GM19395 (cell line): Measurements from ENCODE around the gene IL1R1.

Experiments
- ATAC-seq: cut with Tn5 transposase; IDR thresholded peaks from one replicate; pipeline ENCODE4 v1.9.1; 2021; ENCODE audit warnings: mild to moderate bottlenecking, moderate library complexity; ENCODE audit not compliant: unreplicated experiment

The IL1R1 gene

DNA sequence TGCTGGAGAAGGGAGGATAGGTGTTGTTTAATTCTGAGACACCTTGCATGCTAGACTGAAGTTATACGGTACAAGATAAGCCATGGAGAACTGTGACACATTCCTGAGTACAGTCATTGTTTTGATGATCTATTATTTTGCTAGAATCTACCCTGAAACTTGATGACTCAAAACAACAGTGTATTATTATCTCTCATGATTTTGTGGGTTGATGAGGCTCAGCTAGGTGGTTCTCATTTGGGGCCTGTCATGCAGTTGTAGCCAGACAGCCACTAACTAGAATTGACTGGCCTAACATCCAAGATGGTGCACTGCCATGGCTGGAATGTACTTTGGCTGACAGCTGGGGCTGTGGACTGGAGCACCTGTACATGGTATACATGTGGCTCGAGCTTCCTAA, 5.4 kb upstream of the IL1R1 start:
- ATAC-seq = no peak

DNA sequence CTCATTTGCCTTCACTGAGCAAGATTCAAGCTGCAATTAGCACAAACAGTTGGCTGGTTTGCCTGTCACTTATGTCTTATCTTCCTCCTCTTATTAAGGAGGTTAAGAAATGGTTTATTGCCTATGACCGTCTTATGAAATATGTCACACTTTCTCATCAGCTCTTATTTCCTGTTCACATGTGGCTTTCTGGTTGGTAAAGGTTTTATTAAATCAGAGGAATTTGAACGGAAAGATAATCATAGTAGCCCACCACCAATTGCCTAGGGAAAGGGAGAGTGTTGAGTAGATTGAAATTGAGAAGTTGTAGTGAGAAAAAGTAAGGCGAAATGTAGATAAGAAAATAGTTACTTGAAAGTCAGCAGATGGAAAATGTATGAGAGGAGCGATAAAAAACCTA, 4.2 kb upstream of the IL1R1 start:
- ATAC-seq = no peak

DNA sequence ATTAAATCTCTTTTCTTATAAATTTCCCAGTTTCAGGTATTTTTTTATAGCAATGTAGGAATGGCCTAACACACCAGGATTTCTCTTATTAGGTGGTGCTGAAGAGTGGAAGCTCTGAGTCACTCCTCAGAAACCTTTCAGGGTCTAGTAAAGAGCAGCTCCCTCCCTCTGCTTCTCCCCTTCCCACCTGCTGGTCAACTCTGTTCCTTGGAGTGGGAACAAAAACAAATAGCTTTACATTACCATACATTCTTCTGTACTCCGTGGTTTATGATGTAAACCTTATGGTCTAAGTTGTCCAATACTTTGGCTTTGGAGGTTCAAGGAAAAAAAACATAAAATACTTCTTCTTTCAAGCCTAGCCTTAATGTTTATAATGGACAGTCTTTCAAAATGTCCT, 2.7 kb upstream of the IL1R1 start:
- no peak for ATAC-seq

DNA sequence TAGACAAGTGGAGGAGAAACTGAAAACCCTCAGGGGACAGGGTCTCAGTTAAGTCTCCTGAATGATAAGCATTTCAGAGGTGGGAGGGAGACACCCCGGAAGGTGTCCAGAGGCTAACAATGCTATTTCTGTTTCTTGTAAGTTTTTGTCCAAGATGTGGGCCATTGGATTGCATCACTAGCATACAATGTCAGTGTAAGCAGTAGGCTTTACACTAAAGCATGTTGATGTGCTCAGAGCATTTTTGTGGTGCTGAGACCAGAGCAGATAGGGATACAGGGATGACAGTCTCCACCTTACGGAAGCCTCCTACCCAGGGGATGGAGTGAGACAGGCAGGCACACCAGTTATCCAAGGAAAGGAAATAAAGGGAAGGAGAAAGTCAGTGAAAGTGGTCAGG, 2.2 kb upstream of the IL1R1 start:
- ATAC-seq = no peak

DNA sequence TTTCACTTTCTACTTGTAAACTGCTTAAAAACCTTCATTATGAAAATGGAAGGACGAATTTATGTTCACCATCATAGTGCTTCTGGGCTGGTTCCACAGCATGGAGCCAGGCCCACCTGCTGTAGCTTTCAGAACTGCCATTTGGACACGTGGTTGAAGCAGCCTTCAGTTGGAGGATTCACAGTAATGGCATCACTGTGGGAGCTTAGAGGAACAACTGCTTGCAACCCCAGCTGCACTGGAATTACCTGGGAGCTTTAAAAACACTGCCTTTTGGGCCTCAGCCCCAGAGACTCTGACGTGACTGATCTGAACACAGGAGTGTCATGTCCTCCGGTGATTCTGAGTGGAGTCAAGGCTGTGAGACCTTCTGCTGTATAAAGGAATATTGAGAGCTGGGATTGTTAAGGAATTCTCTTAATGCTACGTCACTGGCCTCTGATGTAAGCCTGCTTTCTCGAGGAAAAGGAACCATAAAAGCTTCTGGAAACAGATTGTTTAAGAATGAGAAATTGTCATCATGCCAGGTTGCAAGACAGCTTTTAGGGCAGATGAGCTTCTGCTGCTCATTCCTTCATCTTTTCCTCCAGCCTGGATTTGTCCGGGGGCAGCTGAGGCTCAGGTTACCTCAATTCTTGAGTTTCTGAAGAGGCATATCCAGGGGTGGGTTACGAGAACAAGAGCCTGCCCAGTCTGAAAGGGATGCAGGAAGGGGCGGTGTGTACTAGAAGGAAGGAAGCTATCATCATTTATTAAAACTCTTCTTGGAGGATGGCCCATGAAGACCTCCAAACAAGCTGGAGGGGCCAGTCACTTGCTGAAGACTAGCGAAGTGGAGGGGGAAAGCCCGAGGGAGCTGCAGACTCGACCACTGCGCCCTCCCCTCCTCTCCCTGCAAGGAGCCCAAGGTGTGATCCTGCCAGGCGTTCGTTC, 1.3 kb upstream of the IL1R1 start:
- ATAC-seq = no peak

DNA sequence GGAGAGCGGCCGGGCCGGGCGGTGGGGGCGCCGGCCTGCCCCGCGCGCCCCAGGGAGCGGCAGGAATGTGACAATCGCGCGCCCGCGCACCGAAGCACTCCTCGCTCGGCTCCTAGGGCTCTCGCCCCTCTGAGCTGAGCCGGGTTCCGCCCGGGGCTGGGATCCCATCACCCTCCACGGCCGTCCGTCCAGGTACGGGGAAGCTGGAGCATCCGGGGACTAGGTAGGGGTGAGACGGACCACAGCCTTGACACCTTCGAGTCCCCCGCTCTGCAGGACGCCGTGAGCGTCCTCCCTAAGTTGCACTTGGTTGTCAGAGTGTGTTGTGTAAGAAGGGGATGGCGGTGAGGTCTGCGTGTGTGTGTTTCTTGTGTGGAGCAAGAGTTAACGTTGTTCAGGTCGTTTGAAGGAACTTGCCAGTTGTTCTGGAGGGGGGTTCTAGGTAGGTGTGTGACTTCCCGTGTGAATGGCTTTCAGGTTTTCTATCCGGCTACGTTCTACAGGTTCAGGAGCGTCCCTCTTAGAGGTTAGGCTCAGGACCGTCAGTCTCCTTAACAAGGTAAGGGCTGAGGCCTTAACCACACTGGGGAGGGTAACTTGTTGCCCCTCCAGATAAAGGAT, 393 bp downstream of the IL1R1 start:
- no peak for ATAC-seq

DNA sequence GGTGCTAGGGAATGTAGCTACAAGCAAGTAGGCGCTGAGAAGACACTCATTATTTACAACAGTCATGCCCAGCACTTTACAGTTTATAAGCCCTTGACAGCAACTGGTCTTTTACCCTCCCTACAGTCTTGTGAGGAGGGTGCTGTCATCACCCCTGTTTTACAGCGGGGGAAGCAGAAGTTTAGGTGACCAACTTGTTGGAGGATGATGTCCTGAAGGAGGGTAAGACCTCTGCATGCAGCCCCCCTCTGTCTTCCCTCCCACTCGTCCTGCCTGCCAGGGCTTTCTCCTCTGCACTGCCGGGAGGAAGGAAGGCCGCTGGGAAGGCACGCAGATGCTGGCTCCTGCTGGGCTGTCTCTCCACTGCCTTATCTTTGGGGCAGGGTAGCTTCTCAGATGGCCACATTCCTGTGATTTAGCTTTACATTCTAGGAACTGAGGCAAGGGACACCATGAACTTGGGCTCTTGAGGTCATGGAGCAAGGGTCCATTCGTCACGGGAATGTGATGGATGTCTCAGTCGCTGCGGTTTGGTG, 972 bp downstream of the IL1R1 start:
- no peak for ATAC-seq

DNA sequence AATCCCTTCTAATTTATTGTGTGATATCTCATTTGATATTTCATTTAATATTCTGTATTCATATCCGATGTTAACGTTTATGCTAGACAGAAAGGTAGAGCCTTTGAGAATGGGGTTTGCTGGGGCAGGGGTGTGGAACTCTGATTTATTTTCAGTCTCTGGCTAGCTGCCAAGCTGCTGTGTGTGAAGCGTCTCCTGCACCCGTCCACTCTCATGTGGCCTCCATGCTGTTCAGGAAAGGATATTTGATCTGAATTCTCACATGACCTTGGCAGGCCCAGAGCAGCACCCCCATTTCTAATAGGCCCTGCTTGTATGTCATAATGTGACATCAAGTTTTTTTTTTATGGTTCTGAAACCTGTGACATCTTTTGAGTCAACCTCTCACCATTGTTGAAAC, 1.6 kb downstream of the IL1R1 start:
- no peak for ATAC-seq

DNA sequence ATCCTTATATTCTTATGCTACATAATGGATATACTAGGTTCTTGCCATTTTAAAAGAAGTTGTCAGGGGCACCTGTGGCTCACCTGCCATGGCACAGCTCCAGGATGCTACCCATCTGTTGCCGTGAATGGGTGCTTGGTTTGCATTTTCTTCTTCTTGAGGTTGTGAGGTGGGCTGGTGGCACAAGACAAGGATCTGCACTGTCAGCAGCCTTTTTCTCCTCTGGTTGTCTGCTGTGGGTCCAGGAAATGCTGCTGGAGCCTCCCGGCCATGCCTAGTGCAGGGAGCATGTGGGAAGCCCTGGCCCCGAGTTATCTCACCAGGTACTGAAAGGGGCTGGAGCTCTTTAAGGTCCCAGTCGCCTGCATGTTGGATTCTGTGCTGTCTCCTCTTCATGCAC, 2.6 kb downstream of the IL1R1 start:
- ATAC-seq = no peak

DNA sequence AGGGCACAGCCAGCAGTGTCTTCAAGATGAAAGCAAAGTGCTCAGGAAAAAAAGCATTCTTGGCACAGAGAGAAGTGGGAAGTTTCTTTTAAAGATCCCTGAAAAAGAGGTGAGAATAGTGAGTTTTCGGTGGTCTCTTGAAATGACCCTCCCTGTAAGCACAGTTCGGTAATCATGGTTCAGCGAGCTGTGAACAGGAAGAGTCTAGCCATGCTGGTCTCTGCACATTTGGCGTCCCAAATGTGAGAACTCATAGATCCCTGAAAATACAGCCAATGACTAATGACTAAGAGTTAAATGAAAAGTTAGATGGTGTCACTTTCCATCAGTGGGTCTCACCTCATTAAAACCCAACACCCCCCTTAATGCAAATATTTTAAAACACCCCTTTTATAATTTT, 3.4 kb downstream of the IL1R1 start:
- ATAC-seq = no peak

DNA sequence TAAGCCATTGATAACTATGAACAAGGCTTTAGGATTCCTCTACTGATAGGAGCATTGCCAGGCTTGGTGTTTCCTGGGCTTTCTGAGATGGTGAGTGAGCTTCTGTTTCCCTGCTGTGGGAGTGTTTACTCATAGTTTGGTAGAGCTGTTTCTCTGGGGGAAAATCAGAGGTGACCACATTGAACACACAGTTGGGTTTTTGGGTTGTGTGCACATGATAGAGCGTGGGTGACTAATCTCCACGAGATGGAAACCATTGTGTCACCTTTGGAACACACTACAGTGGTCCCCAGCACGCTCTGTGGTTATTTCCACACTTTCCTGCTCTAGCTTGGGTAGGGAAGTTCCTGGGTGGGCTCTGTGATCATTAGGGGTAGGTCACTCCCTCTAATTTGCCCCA, 5.4 kb downstream of the IL1R1 start:
- no peak for ATAC-seq

DNA sequence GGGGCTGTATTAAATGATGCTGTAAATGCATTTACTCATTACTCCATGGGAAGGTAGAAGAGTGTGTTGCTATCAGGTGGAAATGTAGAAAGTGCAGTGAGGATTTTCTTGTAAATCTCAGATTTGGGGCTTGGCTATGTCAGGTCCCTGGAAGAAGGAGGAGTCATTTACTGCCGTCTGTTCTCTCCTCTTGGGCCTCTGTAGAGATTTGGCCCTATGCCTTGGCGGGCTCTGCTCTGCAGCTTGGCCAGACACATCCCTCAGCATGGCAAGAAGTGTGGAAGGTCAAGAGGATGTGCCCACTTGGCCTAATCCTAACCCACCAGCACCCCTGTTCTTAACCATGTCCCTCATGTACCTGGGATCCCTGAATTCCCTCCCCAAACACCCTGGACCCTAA, 6.7 kb downstream of the IL1R1 start:
- no peak for ATAC-seq

DNA sequence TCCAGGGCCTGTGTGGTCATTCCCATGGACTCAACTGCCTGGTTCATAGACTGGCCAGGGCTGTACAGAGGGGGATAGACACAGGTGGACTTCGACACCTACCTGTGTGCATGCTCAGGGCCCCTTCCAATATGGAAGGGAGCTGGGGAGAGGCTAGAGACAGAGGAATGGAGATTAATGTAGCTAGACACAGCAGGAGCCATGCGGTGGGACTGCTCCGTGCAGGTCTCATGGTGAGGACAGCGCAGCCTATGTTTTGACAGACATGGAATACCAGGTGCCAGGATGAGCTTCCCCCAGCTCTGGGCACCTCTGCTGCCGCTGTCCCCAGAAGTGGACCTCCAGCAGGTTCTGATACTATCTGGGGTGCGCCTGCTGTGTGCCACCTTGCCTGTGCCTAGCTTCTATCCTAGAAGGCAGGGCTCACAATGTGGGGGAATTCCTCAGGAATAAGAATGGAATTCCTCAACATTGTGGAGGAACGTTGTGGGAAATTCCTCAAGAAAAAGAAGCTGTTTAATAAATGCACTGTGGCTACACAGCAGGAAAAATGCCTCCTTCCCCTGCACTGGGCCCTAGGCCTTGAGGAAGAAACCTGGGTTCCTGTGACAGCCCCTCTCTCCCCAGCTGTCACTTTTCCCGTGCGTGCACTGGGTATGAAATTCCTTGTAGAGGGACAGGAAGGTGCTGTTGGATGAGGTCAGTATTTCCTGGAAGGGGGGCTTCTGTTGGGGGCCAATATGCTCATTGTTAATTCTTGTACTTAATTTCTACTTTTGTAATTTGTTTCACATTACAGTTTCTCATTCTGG, 7.3 kb downstream of the IL1R1 start:
- no peak for ATAC-seq

DNA sequence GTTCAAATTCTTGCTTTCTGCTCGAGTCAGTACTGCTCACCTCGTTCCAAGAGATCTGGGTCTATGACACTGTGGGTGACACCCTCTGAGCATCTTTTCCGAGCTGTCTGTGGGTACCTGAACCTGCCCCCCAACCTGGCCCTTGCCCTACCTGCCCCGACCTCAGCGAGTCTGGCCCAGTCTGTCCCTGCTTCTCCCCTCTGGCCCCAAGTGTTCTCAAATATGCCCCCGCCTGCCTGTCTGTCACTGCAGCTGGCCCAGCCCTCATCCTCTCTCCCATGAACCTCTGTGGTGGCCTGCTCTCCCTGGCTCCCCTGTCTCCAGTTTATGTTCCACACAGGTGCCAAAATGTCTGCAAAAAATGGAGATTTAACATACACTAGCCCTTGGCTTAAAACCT, 11.8 kb downstream of the IL1R1 start:
- no peak for ATAC-seq

DNA sequence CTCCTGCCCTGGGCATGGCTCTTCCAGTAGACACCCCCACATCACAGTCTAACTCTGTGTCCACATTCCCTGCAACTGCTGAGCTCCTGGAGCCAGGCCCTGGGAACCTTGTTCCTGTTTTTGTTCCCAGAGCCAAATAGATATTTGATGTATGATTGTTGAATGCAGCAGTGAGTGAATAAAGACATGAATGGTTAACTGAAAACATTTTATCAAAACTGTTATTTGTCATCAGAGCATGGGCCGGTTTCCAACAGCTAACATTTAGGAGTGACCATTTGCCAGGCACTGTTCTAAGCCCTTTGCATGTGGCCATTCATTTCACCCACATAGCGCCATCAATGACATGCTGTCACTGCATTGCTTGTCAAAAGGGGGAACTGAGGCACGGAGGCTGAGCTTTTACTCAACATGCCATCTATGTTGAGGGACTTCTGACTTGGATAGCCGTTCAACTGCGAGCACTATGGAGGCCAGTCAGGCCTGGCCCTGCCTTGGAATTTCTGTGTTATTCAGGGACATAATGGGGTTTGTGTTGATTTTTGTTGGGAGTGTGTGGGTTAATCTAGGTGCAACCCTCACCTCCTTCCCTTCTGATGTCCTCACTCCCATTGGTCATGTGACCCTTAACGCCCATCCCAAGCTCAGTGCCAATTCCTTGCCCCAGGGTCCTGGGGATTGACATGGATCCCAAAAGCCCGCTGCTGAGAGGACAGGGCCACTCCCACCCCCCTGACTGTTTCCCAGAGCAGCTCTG, 12.6 kb downstream of the IL1R1 start:
- no peak for ATAC-seq

DNA sequence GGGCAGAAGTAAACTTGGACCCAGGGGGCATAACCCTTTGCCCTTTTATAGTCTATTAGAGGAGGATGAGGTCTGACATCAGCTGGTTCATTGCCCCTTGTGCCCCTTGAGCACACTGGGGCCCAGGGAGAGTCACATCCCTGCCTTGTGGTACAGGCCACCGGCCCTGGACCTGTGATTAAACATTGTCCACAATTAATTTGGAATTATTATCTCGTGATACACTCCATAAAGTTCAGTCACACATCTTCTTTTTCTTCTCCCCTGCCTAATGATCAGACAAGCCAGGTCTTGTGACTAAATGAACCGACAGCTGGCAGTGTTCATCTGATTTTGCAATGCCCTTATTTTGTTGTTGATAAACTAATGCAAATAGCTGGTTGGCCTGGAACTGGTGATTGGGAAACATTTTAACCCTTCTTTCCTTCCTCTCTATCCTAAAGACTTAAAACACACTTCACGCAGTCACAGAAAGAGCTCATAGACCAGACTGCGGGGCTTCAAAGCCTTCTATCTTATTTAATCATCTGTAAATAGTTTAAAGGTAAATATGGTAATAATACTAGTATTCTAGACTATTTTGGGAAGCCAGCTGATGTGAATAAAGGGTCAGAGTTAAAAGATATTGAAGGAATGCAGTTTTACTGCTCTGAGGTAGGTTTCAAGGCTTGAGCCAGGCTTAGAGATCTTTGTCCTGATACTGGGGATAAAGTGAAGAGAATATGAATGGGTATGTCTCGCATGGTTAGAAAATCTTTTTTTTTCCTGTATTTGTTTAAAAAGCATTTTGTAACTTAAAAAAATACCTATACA, 13.4 kb downstream of the IL1R1 start:
- no peak for ATAC-seq

DNA sequence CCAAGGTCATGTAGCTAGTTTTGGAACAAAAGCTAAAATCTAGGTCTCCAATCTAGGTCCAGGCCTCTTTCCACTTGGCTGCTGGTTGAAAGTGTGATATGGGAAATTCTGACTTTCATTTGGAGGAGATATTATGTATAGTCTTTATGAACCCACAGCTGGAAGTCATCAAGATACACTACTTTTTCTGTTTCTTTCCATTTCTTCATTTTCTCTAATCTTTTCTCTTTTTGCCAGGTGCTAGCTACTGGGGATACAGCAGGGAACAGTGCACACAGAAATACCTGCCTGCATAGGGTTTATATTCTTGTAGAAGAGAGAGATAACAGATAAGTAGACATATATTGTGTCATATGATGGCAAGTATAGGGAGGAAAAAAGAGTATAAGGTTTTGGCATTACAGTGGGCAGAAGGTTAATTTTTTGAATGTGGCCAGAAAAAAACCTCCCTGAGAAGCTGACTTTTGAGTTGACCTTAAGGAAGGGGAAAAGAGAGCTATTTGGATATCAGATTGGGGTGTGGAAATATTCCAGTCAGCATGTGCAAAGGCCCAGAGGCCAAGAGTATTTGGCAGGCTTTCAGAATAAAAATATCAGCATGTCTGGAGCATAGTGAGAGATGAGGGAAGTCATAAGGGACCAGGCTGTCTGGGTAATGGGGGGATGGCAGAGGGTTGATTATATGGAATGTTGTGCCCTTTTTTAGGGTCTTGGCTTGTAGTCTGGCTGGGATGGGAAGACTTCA, 15.6 kb downstream of the IL1R1 start:
- ATAC-seq = no peak

DNA sequence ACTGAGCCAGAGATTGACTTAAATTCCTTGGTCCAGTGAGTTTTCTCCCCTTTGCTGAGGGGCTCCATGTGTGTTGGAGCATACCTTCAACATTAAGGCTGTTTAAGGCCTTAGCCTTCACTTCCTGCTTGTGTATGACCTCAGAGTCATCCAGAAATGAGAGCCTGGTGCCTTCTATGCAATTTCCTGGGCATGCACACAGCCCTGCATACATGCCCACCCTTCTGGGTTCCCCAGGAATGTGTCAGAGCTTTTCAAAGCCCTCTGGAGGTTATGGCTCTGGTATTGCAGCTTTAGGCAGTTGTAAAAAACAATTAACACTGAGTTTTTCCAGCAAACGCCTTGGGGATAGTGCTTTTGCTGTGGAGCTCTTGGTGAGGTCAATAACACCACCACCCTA, 16.7 kb downstream of the IL1R1 start:
- ATAC-seq = no peak

DNA sequence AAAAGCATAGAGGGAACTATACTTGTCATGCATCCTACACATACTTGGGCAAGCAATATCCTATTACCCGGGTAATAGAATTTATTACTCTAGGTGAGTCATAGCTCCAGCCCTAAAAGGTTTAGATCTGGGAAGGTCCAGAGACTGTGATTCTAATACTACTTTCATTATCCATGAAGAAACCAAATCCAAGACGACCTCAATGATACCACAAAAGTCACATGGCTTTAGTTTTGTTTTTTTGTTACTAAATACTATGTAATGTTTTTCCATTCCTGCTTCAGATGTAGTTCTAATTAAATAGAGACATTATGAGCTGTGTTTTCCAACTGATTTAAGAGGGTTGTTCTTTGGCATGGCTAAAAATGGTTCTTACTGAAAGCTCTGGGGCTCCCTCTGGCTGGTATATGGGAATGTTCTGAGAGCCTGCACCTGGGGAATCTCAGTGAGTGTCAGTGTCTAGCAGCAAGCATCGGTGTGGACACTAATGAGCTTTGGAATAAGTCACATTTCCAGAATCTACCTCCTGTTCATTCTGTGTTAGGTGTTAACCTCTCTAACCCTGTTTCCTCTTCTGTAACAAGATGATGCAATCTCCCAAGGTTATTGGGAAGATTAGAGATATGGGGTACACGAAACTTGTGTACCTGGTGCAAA, 23.8 kb downstream of the IL1R1 start:
- ATAC-seq = no peak
